Spleen (tissue), 11 donors: Measurements from ENCODE around the gene MBOAT2. TPM values are rescaled to one million over a fixed set of nuclear protein-coding genes. Genes with fewer than 3 reads are reported as not detected.
"Not testable (repeated sequence)": the region's sequence is repeated elsewhere in the genome, so short reads cannot be mapped to it uniquely, and the experiment has no call there.

ENCODE experiments used
- DNase-seq: peaks from one replicate; pipeline ENCODE4 v3.0.0-alpha.2; 2020
- H3K27ac ChIP-seq, 8 donors: fragments of 200-600 bp; sonication (generic) in 7 of 8; 1 replicate in 4 of 8; 2 replicates in 4 of 8; pipeline versions ENCODE4 v1.5.0 to v1.8.0; 2016 to 2021; ENCODE audit warnings: inconsistent platforms in 4 of 8, mild to moderate bottlenecking in 4 of 8, moderate library complexity in 1 of 8
- H3K27me3 ChIP-seq, 7 donors: fragments of 200-600 bp; sonication (generic) in 6 of 7; replicated peaks in 1 of 7; 1 replicate in 4 of 7; 2 replicates in 3 of 7; pipeline versions ENCODE4 v1.5.0 to v1.8.0; 2016 to 2021; ENCODE audit warnings: inconsistent platforms in 3 of 7, mild to moderate bottlenecking in 1 of 7
- H3K36me3 ChIP-seq, 6 donors: fragments of 200-600 bp; sonication (generic) in 5 of 6; 1 replicate in 4 of 6; 2 replicates in 2 of 6; pipeline versions ENCODE4 v1.5.0 to v1.8.0; 2016 to 2021; ENCODE audit warnings: inconsistent platforms in 2 of 6
- H3K4me1 ChIP-seq, 6 donors: fragments of 200-600 bp; sonication (generic) in 5 of 6; 1 replicate in 3 of 6; 2 replicates in 3 of 6; pipeline versions ENCODE4 v1.5.0 to v1.8.0; 2016 to 2021; ENCODE audit warnings: inconsistent platforms in 3 of 6
- H3K4me3 ChIP-seq, 8 donors: fragments of 200-600 bp; sonication (generic) in 7 of 8; 1 replicate in 4 of 8; 2 replicates in 4 of 8; pipeline versions ENCODE4 v1.5.0 to v1.8.0; 2016 to 2021; ENCODE audit warnings: inconsistent platforms in 4 of 8, mild to moderate bottlenecking in 4 of 8, moderate library complexity in 2 of 8
- H3K9me3 ChIP-seq, 8 donors: fragments of 200-600 bp; sonication (generic) in 7 of 8; 1 replicate in 4 of 8; 2 replicates in 4 of 8; pipeline versions ENCODE4 v1.5.0 to v1.8.0; 2016 to 2021; ENCODE audit warnings: inconsistent platforms in 4 of 8
- POLR2A ChIP-seq, 3 donors: fragments of 450-650 bp; IDR thresholded peaks; one replicate each; pipeline ENCODE4 v1.5.1; 2017; ENCODE audit warnings: antibody characterized with exemption in 3 of 3, mild to moderate bottlenecking in 1 of 3
- POLR2AphosphoS5 ChIP-seq, 3 donors: sonication (generic); formaldehyde crosslinking; IDR thresholded peaks; one replicate each; pipeline ENCODE4 v1.5.1; 2017; ENCODE audit warnings: antibody characterized with exemption in 3 of 3
- WGBS, 5 donors: extraction: QIAGEN DNeasy Blood & Tissue Kit in 3 of 5; methylation state at CpG; one replicate each; pipeline versions ENCODE4 v1.1.5 to v1.1.7; 2013 to 2018; 5-methylcytosine and 5-hydroxymethylcytosine counted together
- intact Hi-C: fragments of 100-400 bp; cut with DNase I; formaldehyde crosslinking; loops from one replicate; pipeline ENCODE4 v1.15.0; 2023; ENCODE audit warnings: low total_unique reads
- polyA plus RNA-seq, 3 donors: library from polyadenylated mRNA; stranded (reverse); fragments of 200-250 nt; gene quantifications; one replicate each; pipeline ENCODE4 v1.2.1, GENCODE V29; 2013
- total RNA-seq, 7 donors: library from RNA; depleted of rRNA in 3 of 7; stranded (reverse); fragments of >200 nt in 3 of 7; fragmentation: NEBNext Ultra II Directional in 4 of 7; extraction: Animal tissue kit (Norgen Biotek cat#: 25700) in 4 of 7; gene quantifications; one replicate each; pipeline versions ENCODE4 v1.1.0 to v1.2.1, GENCODE V29; 2016 to 2021
- TF ChIP-seq, protein P1 (sequence below), 11 experiments: fragments of 200-600 bp in 7 of 11; fragments of 450-650 bp in 4 of 11; sonication (generic) in 4 of 11; IDR thresholded peaks in 8 of 11; conservative IDR thresholded peaks in 3 of 11; 1 replicate in 7 of 11; 2 replicates in 4 of 11; pipeline versions ENCODE4 v1.4.0 to v1.8.0; 2016 to 2021; ENCODE audit warnings: antibody characterized with exemption in 11 of 11, inconsistent platforms in 4 of 11, mild to moderate bottlenecking in 1 of 11
- donor health status: healthy with polysubstance abuse.
- donor health status: DM: no; HTN: no; CAD: no; lungs with moderate emphysema.
- donor health status: DM: no; HTN: no; CAD: no.
- donor health status: Bipolar disorder and iron deficiency.
- donor health status: healthy.
- donor health status: DM: no; HTN: no; CAD: no.
- donor health status: DM: yes; HTN: yes; CAD: no.

MBOAT2 gene
- total and polyA plus RNA-seq, 10 donors: 1.9 to 44.1 (median 18.3) TPM

DNA sequence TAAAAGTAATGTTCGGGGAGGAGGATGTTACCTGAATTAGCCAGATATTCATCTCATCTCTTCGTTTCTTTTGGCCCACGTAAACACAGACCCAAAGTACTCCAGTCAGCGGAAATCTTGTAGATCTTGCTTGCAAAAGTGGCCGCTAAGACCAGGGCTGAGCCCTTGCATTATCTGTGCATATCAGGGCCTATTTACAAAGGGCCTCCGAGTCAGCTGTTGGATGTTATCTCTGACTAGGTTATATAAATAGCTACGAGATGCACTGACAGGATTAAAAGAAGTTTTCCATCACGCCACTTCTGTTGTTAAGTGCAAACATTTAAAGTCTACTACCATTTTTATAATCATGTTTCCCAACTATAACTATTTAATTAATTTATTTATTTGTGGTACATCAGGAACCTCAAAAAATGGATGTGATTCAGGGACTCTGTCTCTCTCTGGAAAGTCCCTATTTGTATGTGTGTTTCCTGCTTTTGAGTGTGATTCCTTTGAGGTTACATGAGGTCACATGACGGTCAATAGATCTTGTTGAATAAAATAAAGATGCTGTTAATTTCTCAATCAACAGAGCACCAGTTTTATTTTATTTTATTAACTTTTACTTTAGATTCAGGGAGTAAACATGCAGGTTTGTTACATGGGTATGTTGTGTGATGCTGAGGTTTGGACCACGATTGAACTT is 46.8 kb upstream of the MBOAT2 start:
- no peaks in the 10 kb centered on the region for H3K36me3 ChIP-seq
- no peak for DNase-seq
- TF ChIP-seq POLR2AphosphoS5 (IDR thresholded peaks at IDR 0.05): no peak
- no peak for TF ChIP-seq POLR2A (IDR thresholded peaks at IDR 0.05)
- TF ChIP-seq, protein P1, sequence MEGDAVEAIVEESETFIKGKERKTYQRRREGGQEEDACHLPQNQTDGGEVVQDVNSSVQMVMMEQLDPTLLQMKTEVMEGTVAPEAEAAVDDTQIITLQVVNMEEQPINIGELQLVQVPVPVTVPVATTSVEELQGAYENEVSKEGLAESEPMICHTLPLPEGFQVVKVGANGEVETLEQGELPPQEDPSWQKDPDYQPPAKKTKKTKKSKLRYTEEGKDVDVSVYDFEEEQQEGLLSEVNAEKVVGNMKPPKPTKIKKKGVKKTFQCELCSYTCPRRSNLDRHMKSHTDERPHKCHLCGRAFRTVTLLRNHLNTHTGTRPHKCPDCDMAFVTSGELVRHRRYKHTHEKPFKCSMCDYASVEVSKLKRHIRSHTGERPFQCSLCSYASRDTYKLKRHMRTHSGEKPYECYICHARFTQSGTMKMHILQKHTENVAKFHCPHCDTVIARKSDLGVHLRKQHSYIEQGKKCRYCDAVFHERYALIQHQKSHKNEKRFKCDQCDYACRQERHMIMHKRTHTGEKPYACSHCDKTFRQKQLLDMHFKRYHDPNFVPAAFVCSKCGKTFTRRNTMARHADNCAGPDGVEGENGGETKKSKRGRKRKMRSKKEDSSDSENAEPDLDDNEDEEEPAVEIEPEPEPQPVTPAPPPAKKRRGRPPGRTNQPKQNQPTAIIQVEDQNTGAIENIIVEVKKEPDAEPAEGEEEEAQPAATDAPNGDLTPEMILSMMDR (IDR thresholded peaks at IDR 0.05 in 8 of 11, conservative IDR thresholded peaks at IDR 0.05 in 3 of 11): no peak
- 74 to 79% (median 76%) methylated on average over 10 of the region's 10 CpGs for WGBS, 5 donors
- H3K4me1 ChIP-seq: peaks cover 0 to 6% (median 0%) of the 10 kb centered on the region in 6 donors
- H3K4me3 ChIP-seq: no peak overlapping the region
- intact Hi-C loops: no loop called here
- H3K27me3 ChIP-seq: peaks cover 0 to 7% (median 0%) of the 10 kb centered on the region in 7 donors
- H3K9me3 ChIP-seq: peaks cover 0 to 5% (median 0%) of the 10 kb centered on the region in 8 donors
- H3K27ac ChIP-seq: no peak overlapping the region

DNA sequence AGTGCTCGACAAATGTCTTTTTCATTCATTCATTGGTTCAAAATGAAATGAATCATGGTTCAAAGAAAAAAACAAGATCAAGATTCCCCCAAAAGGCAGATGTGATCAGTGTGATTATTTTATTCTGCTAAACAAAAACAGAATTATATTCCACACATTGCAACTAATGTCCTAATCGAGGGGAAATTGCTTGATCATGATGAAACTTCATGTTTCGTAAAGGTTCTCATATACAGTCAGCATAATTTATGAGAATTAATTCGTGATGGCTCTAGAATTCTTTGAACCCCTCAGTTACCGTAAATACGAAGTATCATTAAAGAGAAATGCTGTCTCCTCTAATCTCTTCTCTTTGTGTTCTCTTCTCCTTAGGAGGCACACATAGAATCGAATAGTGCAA is 42.1 kb upstream of the MBOAT2 start:
- H3K36me3 ChIP-seq: no peaks in the 10 kb centered on the region
- WGBS, 5 donors: 67 to 85% (median 73%) methylated on average over 7 of the region's 7 CpGs
- no peaks in the 10 kb centered on the region for H3K4me1 ChIP-seq
- intact Hi-C loops: no loop called here
- DNase-seq: no peak
- no peak overlapping the region for H3K4me3 ChIP-seq
- TF ChIP-seq POLR2A (IDR thresholded peaks at IDR 0.05): no peak
- TF ChIP-seq, protein P1 (IDR thresholded peaks at IDR 0.05 in 8 of 11, conservative IDR thresholded peaks at IDR 0.05 in 3 of 11): no peak
- H3K27ac ChIP-seq: peak overlapping the region in 4 of 8 donors; percentile 49 to 65 (median 50)
- H3K9me3 ChIP-seq: peaks cover 0 to 5% (median 0%) of the 10 kb centered on the region in 8 donors
- no peaks in the 10 kb centered on the region for H3K27me3 ChIP-seq

DNA sequence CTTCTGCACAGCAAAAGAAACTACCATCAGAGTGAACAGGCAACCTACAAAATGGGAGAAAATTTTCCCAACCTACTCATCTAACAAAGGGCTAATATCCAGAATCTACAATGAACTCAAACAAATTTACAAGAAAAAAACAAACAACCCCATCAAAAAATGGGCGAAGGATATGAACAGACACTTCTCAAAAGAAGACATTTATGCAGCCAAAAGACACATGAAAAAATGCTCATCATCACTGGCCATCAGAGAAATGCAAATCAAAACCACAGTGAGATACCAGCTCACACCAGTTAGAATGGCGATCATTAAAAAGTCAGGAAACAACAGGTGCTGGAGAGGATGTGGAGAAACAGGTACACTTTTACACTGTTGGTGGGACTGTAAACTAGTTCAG is 40.0 kb upstream of the MBOAT2 start:
- H3K4me1 ChIP-seq, H3K27ac ChIP-seq, H3K36me3 ChIP-seq, H3K27me3 ChIP-seq, H3K4me3 ChIP-seq, intact Hi-C loops, DNase-seq: not testable (repeated sequence)
- 69 to 92% (median 83%) methylated on average over 1 to 2 of the region's 2 CpGs for WGBS, 5 donors
- H3K9me3 ChIP-seq: peaks cover 0 to 13% (median 1%) of the 10 kb centered on the region in 8 donors

DNA sequence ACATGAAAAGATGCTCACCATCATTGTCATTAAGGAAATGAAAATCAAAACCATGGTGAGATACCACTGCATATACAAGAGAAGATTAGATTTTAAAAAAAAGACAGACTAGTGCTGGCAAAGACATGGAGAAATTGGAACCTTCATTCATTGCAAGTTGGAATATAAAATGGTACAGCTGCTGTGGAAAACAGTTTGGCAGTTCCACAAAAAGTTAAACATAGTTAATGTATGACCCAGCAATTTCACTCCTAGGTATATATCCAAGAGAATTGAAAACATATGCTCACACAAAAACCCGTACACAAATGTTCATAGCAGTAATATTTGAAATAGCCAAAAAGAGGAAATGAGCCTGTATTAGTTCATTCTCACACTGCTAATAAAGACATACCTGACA is 33.7 kb upstream of the MBOAT2 start:
- WGBS, 5 donors: 0 to 51% (median 34%) methylated on average over 1 of the region's 1 CpG
- no peak overlapping the region for H3K27ac ChIP-seq
- no peaks in the 10 kb centered on the region for H3K36me3 ChIP-seq
- no peak for DNase-seq
- H3K27me3 ChIP-seq: peaks cover 0 to 16% (median 0%) of the 10 kb centered on the region in 7 donors
- no peaks in the 10 kb centered on the region for H3K4me1 ChIP-seq
- no peak overlapping the region for H3K4me3 ChIP-seq
- intact Hi-C loops: no loop called here
- TF ChIP-seq POLR2A (IDR thresholded peaks at IDR 0.05): no peak
- TF ChIP-seq POLR2AphosphoS5 (IDR thresholded peaks at IDR 0.05): no peak
- TF ChIP-seq, protein P1 (IDR thresholded peaks at IDR 0.05 in 8 of 11, conservative IDR thresholded peaks at IDR 0.05 in 3 of 11): no peak
- H3K9me3 ChIP-seq: peaks cover 0 to 17% (median 4%) of the 10 kb centered on the region in 8 donors
